SKM-1 treated with dmso at 0.1 percent for 144 hours (cell line): ENCODE data around the gene IFIH1.

Source experiments
- DNase-seq: peaks from one replicate; lab custom pipeline; 2025; ENCODE audit not compliant: unreplicated experiment; lab: John Stamatoyannopoulos, UW

Gene IFIH1

GRCh38 chr2:162258686-162259085 lies 59.8 kb downstream of the IFIH1 start:
- DNase-seq = no peak

- no peak for DNase-seq
Observed at GRCh38 chr2:162258169-162258568, 60.3 kb downstream of the IFIH1 start.

GRCh38 chr2:162257425-162257824 lies 61.1 kb downstream of the IFIH1 start:
- no peak for DNase-seq

GRCh38 chr2:162256591-162256991 lies 61.9 kb downstream of the IFIH1 start:
- DNase-seq = no peak

- DNase-seq = no peak
Observed at GRCh38 chr2:162254236-162254871, 64.1 kb downstream of the IFIH1 start.

- no peak for DNase-seq
Observed at GRCh38 chr2:162253435-162253834, 65.0 kb downstream of the IFIH1 start.

GRCh38 chr2:162252153-162252552 lies 66.3 kb downstream of the IFIH1 start:
- no peak for DNase-seq

- DNase-seq = no peak
Observed at GRCh38 chr2:162245781-162246180, 72.7 kb downstream of the IFIH1 start.

- no peak for DNase-seq
Observed at GRCh38 chr2:162245061-162245460, 73.4 kb downstream of the IFIH1 start.

- DNase-seq = no peak
Observed at GRCh38 chr2:162244541-162245031, 73.9 kb downstream of the IFIH1 start.

- no peak for DNase-seq
Observed at GRCh38 chr2:162243715-162244114, 74.8 kb downstream of the IFIH1 start.

- no peak for DNase-seq
Observed at GRCh38 chr2:162243294-162243693, 75.2 kb downstream of the IFIH1 start, which contains the start of gene FAP. TSS of gene FAP (minus strand) at chr2:162243445. CDS start at chr2:162243327, 118 bp downstream.

GRCh38 chr2:162242586-162243280 lies 75.8 kb downstream of the IFIH1 start:
- DNase-seq = no peak

- DNase-seq = no peak
Observed at GRCh38 chr2:162241571-162241970, 76.9 kb downstream of the IFIH1 start.

- no peak for DNase-seq
Observed at GRCh38 chr2:162234620-162235462, 83.6 kb downstream of the IFIH1 start.

- peak; percentile 62 for DNase-seq
Observed at GRCh38 chr2:162233197-162233596, 85.3 kb downstream of the IFIH1 start.

- DNase-seq = no peak
Observed at GRCh38 chr2:162232671-162233070, 85.8 kb downstream of the IFIH1 start.

- no peak for DNase-seq
Observed at GRCh38 chr2:162232027-162232426, 86.5 kb downstream of the IFIH1 start.

- no peak for DNase-seq
Observed at GRCh38 chr2:162230761-162231160, 87.7 kb downstream of the IFIH1 start.

GRCh38 chr2:162226836-162227235 lies 91.6 kb downstream of the IFIH1 start:
- DNase-seq = no peak

- DNase-seq = peak; percentile 53
Observed at GRCh38 chr2:162221064-162221463, 97.4 kb downstream of the IFIH1 start.

- no peak for DNase-seq
Observed at GRCh38 chr2:162220368-162220767, 98.1 kb downstream of the IFIH1 start.
